Stimulated activated naive CD8-positive, alpha-beta T cell treated with anti-CD3 and anti-CD28 coated beads, Interleukin-15, Interleukin-2, amounts not matched to agents 100 U/mL and 50 U/mL, for 24 hours (primary cell): ENCODE data around the gene CYP19A1.
A peak's percentile ranks its signal among the peaks of the same experiment; 100 is the strongest.

Source experiments
- ATAC-seq: fragments of 150-1000 bp; cut with Tn5 transposase; one replicate; pipeline ENCODE4 v1.10.0; 2021
- DNase-seq: peaks from one replicate; pipeline ENCODE4 v3.0.0; 2021

Gene CYP19A1

DNA sequence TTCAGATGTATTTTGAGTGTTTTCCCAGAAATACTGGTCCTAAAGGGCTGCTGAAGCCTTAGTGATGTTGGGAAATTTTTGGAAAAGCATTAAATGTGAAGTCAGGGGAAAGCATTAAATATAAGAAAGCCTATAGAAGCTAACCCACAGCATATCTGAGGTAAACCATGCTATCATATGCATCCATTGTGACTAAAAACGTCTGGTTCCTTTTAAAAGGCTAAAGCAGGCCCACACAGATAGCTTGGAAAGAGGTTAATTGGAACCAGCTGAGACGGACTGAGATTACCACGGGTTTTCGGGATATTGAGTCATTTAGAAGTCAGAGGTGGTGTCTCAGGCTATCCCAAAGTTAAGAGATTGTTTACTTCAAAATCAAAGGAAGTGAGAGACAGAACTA lies 78.2 kb downstream of the CYP19A1 start:
- ATAC-seq = no peak
- DNase-seq = no peak

- DNase-seq = no peak
- ATAC-seq = no peak
Measured at GRCh38 chr15:51255533-51255932, 82.9 kb downstream of the CYP19A1 start.

DNA sequence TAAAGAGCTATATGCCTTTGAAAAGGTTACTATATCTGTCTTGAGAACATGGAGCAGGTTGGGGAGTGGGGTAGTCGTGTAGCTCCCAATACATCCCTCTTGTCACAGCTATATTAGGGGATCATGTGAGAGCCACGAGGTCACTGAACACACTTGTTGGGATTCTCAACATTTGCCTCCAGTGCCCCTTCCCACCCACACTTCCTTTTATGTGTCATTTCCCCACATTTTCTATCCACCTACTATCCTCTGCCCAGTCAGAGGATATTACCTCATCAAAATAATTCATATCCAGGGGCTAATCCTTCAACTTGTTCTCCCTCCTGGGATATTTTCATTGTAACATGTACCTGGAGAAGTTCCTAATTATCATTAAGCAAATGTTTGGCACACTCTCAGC lies 85.0 kb downstream of the CYP19A1 start:
- DNase-seq = no peak

DNA sequence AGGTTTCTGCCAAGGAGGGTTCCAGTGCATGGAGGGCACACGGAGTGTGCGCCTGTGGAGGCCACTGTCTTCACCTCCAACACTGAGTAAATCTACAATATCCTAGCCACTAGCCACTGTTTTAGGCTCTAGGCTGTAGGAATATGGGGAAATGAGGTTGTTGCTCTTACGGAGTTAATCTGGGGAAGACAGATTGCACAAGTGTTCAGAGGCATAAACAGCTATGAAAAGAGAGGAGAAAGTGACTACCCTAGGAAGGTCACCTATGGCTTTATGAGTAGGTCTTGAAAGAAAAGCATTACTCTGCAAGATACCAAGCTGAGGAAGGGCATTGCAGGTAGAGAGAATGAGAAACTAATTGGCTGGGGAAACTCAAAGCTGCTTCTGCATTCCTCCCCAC lies 85.7 kb downstream of the CYP19A1 start:
- no peak for DNase-seq
- ATAC-seq = no peak

More for the DNA sequence above, 85.0 kb downstream of the CYP19A1 start:
- ATAC-seq = no peak

DNA sequence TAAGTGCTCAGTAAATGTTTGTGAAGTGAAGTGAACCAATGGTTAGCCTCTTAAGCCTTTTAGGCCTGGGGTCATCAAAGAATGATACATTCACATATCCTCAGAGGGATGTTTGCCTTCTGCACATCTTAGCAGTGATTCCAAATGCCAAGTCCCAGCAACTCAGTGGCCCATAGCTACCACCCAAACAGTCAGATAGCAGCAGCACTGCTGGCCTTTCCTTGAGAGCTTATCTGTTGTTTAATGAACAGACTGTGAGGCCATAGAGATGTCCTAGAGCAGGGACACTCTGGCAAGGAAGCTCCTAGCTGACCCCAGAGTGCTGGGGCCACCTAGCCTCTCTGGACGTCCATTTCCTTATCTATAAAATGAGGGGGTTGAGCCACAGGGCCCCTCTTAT lies 86.8 kb downstream of the CYP19A1 start:
- no peak for DNase-seq
- ATAC-seq = no peak

DNA sequence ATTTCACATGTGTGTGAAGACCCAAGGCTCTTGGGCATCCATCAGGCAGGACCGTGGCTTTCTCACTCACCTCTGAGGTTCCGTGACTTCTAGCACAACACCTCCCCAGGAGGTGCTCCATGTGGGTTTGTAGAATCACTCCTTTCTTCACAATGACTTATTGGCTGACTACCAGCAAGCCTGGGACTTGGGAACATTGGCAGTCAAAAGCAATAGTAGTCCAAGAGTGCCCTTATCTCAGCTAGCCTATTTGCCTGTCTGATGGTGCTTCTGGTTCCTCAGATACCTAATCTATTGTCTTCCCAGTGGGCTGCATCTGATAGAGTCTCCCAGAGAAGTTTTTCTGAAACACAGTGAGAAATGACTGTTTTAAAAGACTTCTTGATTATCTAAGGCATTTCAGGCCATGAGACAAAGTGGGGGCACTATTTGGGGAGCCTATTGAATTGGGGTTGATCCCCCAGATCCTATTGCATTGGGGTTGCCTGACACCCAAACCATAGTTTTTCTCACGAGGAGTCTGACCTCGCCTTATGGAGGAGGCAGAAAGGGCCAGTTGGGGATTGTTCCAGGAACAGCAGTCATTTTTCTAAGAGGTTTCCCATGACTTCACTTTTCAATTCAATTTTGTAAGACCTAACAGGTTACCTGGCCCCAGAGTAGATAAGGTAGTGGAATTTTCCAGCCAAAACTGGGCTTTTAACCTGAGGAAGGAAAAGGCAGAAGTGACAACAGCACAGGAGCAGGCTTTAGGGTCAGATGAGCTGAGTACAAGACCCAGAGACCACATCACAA lies 88.0 kb downstream of the CYP19A1 start:
- no peak for ATAC-seq

DNA sequence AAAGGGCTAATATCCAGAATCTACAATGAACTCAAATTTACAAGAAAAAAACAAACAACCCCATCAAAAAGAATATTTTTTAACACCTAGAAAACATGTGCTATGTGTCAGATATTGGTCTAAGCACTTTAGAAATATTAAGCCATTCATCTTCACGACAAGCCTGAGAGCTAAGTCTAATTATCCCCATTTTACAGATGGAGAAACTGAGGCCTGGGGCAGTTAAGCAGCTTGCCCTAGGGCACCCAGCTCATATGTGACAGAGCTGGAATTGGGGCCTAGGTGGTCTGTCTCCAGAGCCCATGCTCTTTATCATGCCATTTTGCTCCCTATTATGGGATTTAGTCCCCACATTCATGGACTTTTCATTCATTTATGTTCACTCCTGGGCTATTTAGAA lies 92.8 kb downstream of the CYP19A1 start:
- ATAC-seq = no peak

More for the DNA sequence above, 88.0 kb downstream of the CYP19A1 start:
- DNase-seq = no peak

DNA sequence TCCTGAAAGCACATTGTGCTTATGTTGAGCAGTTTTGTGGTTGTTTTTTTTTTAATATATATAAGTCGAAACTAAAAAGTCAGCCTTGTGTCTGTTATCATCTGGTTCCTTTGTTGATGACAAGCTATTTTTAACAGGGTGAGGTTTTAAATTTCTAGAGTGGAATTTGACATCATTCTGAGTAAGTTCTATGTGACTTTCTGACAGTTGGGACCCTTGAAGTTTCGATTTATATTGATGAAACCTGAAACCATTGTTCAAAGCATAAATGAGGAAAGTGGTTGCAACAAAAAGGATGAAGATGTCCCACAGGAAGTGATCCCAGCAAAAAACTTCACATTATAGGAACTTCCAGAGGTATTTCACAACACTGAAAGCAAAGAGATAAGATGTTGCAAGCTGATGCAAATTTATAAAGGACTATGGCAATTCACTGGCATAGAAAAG lies 94.0 kb downstream of the CYP19A1 start:
- no peak for ATAC-seq
- no peak for DNase-seq

More for the DNA sequence above, 92.8 kb downstream of the CYP19A1 start:
- DNase-seq = no peak

GRCh38 chr15:51243774-51244173 lies 94.6 kb downstream of the CYP19A1 start:
- ATAC-seq (peak; percentile 65), DNase-seq (no peak)

- DNase-seq (no peak), ATAC-seq (no peak)
Measured at GRCh38 chr15:51240066-51240465, 98.3 kb downstream of the CYP19A1 start.

GRCh38 chr15:51237816-51238215 lies 100.6 kb downstream of the CYP19A1 start:
- DNase-seq = no peak
- no peak for ATAC-seq

GRCh38 chr15:51234176-51234927 lies 104.0 kb downstream of the CYP19A1 start:
- DNase-seq = no peak
- ATAC-seq = no peak

- DNase-seq = no peak
- ATAC-seq = no peak
Measured at GRCh38 chr15:51232581-51232980, 105.8 kb downstream of the CYP19A1 start.

DNA sequence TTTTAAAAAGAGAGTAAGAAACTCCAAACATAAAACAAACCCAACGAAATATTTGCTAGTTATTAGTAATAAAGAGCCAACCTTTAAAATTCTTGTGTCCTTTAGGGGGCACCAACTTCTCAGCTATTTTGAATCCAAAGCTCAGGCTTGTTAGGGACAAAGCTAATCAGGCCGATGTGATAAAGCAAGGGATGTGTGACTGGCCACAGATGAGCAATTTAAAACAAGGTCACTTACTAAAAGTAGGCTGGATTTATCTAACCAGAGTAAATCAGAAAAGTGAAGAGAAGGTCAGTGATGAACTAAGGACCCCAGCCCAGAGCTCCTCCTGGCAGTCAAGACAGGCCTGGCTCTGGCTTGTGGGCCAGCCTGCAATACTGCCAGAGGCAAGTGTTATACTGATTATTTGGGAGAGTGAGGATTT lies 108.5 kb downstream of the CYP19A1 start:
- no peak for DNase-seq
- ATAC-seq = no peak

- peak; percentile 17 for DNase-seq
Measured at GRCh38 chr15:51227940-51228732, 110.3 kb downstream of the CYP19A1 start.

DNA sequence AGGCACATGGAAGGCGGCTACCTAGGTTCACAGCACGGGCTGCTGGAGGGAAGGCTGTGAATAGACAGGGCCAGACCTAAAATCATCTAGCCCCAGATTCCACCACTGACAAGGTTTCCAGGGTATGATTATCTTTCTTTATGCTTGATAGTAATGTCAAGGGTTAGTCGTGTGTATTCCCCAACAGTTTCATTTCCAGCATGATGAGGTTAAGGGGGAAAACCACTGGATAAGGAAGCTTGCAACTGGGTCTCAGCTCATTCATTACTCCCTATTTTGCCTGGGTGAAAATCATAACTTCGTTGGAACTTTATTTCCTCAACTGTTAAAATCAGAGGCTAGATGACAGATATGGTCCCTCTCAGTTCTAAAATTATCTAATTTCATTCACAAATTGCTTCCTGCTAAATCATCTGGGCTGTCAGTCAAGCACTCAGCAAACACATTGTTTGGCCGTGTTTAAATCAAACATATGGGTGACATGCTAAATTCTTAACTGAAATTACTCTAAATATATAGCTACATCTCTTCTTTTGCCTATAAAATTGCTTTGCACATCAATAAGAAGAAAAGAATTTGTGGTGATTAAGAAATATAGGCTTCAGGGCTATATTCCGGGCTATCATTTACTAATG lies 111.7 kb downstream of the CYP19A1 start:
- DNase-seq = no peak
- no peak for ATAC-seq

More at GRCh38 chr15:51227940-51228732, 110.3 kb downstream of the CYP19A1 start:
- ATAC-seq = peak; percentile 72

DNA sequence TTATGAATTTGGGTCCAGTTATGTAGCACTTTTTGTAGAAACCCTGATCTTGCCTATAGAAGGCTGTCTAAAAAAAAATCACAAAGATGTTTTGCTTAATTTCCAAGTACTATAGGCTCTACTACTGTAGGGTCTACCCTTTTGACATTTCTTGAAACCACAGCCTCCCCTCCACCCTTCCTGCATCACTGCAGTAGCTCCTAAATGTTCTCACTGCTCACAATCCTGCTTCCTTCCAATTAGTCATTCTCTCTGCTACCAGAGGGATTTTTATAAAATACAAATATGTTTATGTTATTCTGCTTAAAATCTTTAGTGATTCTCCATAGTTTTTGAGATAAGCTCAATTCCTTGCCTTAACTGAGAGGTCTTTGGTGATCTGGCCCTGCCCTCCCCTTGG lies 114.0 kb downstream of the CYP19A1 start:
- no peak for DNase-seq
- no peak for ATAC-seq

GRCh38 chr15:51223771-51224229 lies 114.6 kb downstream of the CYP19A1 start:
- no peak for DNase-seq
- no peak for ATAC-seq

- ATAC-seq (no peak), DNase-seq (no peak)
Measured at GRCh38 chr15:51218299-51218938, 120.0 kb downstream of the CYP19A1 start.

DNA sequence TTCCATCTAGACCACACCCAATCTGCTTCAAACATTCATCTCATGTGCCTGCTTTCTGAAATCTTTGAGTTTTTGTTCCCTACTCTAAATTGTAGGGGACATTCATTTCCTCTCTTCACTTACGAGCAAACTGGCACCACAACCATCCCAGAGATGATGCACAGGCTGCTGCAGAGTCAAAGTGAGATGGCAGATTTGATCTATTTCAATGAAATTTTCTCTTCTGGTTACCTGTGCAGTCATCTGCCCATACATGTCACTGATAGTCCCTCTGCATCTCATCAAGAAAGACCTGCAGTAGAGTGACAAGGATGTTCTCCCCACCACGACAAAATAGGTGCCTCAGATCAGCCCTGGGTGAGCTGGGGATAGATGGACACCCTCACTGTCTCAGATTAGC lies 125.5 kb downstream of the CYP19A1 start:
- ATAC-seq = no peak
- no peak for DNase-seq

DNA sequence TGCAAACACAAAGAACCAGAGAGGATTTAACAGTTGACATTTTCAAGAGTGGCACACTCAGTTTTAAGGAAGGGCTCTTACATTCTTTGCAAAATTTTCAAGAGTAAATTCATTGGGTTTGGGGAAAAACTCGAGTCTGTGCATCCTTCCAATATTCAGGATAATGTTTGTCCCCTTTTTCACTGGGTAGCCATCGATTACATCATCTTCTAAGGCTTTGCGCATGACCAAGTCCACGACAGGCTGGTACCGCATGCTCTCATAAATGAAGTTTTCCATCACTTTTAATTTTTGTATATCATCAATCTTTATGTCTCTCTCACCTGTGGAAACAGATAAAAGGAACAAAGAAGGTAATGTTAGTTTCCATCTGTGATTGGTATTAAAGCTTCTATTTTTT lies 126.2 kb downstream of the CYP19A1 start:
- ATAC-seq (no peak), DNase-seq (no peak)
